ENCODE data around the gene FBXL22.
"Not testable (repeated sequence)": the region's sequence is repeated elsewhere in the genome, so short reads cannot be mapped to it uniquely, and the experiment has no call there.

DNA sequence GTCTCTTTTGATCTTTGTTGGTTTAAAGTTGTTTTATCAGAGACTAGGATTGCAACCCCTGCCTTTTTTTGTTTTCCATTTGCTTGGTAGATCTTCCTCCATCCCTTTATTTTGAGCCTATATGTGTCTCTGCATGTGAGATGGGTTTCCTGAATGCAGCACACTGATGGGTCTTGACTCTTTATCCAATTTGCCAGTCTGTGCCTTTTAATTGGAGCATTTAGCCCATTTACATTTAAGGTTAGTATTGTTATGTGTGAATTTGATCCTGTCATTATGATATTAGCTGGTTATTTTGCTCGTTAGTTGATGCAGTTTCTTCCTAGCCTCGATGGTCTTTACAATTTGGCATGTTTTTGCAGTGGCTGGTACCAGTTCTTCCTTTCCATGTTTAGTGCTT is 23.6 kb downstream of the FBXL22 start:
- TF ChIP-seq, protein P1, sequence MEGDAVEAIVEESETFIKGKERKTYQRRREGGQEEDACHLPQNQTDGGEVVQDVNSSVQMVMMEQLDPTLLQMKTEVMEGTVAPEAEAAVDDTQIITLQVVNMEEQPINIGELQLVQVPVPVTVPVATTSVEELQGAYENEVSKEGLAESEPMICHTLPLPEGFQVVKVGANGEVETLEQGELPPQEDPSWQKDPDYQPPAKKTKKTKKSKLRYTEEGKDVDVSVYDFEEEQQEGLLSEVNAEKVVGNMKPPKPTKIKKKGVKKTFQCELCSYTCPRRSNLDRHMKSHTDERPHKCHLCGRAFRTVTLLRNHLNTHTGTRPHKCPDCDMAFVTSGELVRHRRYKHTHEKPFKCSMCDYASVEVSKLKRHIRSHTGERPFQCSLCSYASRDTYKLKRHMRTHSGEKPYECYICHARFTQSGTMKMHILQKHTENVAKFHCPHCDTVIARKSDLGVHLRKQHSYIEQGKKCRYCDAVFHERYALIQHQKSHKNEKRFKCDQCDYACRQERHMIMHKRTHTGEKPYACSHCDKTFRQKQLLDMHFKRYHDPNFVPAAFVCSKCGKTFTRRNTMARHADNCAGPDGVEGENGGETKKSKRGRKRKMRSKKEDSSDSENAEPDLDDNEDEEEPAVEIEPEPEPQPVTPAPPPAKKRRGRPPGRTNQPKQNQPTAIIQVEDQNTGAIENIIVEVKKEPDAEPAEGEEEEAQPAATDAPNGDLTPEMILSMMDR (IDR thresholded peaks at IDR 0.05) = not testable (repeated sequence)
- TF ChIP-seq POLR2A (IDR thresholded peaks at IDR 0.05) = not testable (repeated sequence)

All from prostate gland (tissue), 2 donors.